ENCODE measurements around the gene MX1. TPM values are rescaled to one million over a fixed set of nuclear protein-coding genes. Genes with fewer than 3 reads are reported as not detected.

Gene MX1
- total RNA-seq, 4 donors from 2014 or later = 35.4 to 62.6 (median 51.5) TPM

GRCh38 chr21:41428311-41428710, 2.3 kb downstream of the MX1 start:
- H3K4me3 ChIP-seq (replicated peaks in 1 of 3) = no peak overlapping the region
- no peaks in the 10 kb centered on the region for H3K9me3 ChIP-seq
- intact Hi-C loops (cut with DNase I) = no loop called here
- WGBS, 2 donors = 96 to 99% methylated on average over 8 of the region's 8 CpGs
- TF ChIP-seq POLR2A (IDR thresholded peaks at IDR 0.05) = no peak
- TF ChIP-seq CTCF (IDR thresholded peaks at IDR 0.05) = no peak
- no peak overlapping the region for H3K27ac ChIP-seq
- no peaks in the 10 kb centered on the region for H3K27me3 ChIP-seq
- peaks cover 19 to 33% of the 10 kb centered on the region in 2 donors for H3K4me1 ChIP-seq
- peaks cover 0 to 6% of the 10 kb centered on the region in 2 donors for H3K36me3 ChIP-seq
- DNase-seq = no peak

- Histone ChIP-seq H3K36me3 (peaks cover 0 to 6% of the 10 kb centered on the region in 2 donors), H3K4me3 (replicated peaks in 1 of 3) (no peak overlapping the region), H3K4me1 (peaks cover 22 to 37% of the 10 kb centered on the region in 2 donors), H3K9me3 (no peaks in the 10 kb centered on the region), H3K27ac (no peak overlapping the region), H3K27me3 (no peaks in the 10 kb centered on the region)
- TF ChIP-seq CTCF (IDR thresholded peaks at IDR 0.05) (no peak), POLR2A (IDR thresholded peaks at IDR 0.05) (no peak)
- intact Hi-C loops (cut with DNase I) = no loop called here
- DNase-seq = no peak
- WGBS, 2 donors = 93 to 94% methylated on average over 6 of the region's 6 CpGs
These were observed 2.8 kb downstream of the MX1 start for GRCh38 chr21:41428847-41429246.

GRCh38 chr21:41429305-41429704, 3.3 kb downstream of the MX1 start:
- Histone ChIP-seq H3K27me3 (no peaks in the 10 kb centered on the region), H3K4me1 (peaks cover 22 to 38% of the 10 kb centered on the region in 2 donors), H3K27ac (no peak overlapping the region), H3K4me3 (replicated peaks in 1 of 3) (no peak overlapping the region), H3K36me3 (peaks cover 0 to 6% of the 10 kb centered on the region in 2 donors), H3K9me3 (no peaks in the 10 kb centered on the region)
- TF ChIP-seq POLR2A (IDR thresholded peaks at IDR 0.05) = no peak
- TF ChIP-seq CTCF (IDR thresholded peaks at IDR 0.05) = no peak
- no peak for DNase-seq
- 98 to 100% methylated on average over 3 of the region's 3 CpGs for WGBS, 2 donors
- intact Hi-C loops (cut with DNase I) = no loop called here

GRCh38 chr21:41429925-41430491, 4.0 kb downstream of the MX1 start:
- WGBS, 2 donors = 87 to 89% methylated on average over 9 of the region's 9 CpGs
- Histone ChIP-seq H3K4me3 (replicated peaks in 1 of 3) (no peak overlapping the region), H3K9me3 (no peaks in the 10 kb centered on the region), H3K4me1 (peaks cover 22 to 38% of the 10 kb centered on the region in 2 donors), H3K36me3 (peaks cover 0 to 6% of the 10 kb centered on the region in 2 donors), H3K27me3 (no peaks in the 10 kb centered on the region), H3K27ac (no peak overlapping the region)
- no peak for DNase-seq
- intact Hi-C loops (cut with DNase I) = no loop called here
- TF ChIP-seq CTCF (IDR thresholded peaks at IDR 0.05) (no peak), POLR2A (IDR thresholded peaks at IDR 0.05) (no peak)

- Histone ChIP-seq H3K36me3 (peaks cover 11 to 14% of the 10 kb centered on the region in 2 donors), H3K4me1 (peaks cover 18 to 30% of the 10 kb centered on the region in 2 donors), H3K27me3 (no peaks in the 10 kb centered on the region), H3K27ac (peak overlapping the region; percentile 74 to 89 (median 81)), H3K9me3 (no peaks in the 10 kb centered on the region), H3K4me3 (replicated peaks in 1 of 3) (no peak overlapping the region)
- 88 to 89% methylated on average over 14 to 16 of the region's 16 CpGs for whole genome bisulfite sequencing, 2 donors
- TF ChIP-seq POLR2A (IDR thresholded peaks at IDR 0.05) = no peak
- TF ChIP-seq CTCF (IDR thresholded peaks at IDR 0.05) = no peak
- DNase-seq = no peak
- intact Hi-C loops (cut with DNase I) = no loop called here
These were observed 5.9 kb downstream of the MX1 start for GRCh38 chr21:41431788-41432548.

Measured in thyroid gland (tissue), 4 donors.